Measurements from ENCODE around the gene TIPARP.
"Not testable (repeated sequence)": the region's sequence is repeated elsewhere in the genome, so short reads cannot be mapped to it uniquely, and the experiment has no call there.

The TIPARP gene

DNA sequence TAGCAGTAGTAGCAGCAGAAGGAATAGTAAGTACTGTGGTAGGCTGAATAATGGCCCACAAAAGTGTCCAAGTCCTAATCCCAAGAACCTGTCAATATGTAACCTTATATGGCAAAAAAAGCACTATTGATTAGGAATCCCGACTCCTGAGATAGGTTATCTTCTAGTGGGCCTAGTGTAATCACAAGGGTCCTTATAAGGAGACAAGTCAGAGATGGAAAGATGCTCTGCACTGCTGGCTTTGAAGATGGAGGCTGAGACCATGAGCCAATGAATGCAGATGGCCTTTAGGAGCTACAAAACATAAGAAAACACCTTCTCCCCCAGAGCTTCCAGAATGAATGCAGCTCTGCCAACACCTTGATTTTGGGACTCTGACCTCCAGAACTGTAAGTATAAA lies 36.0 kb downstream of the TIPARP start:
- no peak for DNase-seq (ENCODE audit: low read depth in 2 of 2)

DNA sequence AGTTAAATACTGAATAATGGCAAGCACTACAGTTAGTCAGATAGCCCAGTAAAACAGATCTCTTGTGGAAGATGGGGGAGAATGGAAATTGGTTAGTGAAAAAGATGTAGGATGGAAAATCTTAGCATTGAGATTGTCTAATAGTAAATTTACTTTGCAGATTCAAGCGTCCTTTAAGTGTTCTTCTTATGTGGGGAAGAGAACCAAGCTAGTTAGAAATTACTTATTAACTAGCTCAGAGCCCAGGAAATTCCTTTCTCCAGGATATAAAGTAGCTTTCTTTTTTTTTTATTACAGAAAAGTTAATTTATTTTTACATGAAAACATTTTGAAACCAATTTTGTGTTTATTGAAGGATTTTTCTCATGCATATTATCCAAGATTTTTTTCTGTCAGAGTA lies 36.7 kb downstream of the TIPARP start:
- DNase-seq (ENCODE audit: low read depth in 2 of 2) = no peak

DNA sequence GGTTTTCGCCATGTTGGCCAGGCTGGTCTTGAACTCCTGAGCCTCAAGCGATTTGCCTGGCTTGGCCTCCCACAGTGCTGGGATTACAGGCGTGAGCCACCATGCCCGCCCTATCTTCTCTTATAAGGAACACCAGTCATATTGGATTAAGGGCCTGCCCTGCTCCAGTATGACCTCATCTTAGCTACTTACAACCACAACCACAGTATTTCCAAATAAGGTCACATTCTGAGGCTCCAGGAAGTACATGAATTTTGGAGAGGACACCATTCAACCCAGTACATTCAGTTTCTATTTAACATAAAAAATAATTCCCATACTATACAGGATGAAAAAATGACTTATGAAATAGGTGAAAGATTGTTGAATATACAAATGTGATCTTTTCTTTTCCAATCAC lies 37.6 kb downstream of the TIPARP start:
- DNase-seq (ENCODE audit: low read depth in 2 of 2) = not testable (repeated sequence)

GRCh38 chr3:156716105-156716862 lies 41.9 kb downstream of the TIPARP start:
- no peak for DNase-seq (ENCODE audit: low read depth in 2 of 2)

- DNase-seq (ENCODE audit: low read depth in 2 of 2) = no peak
These were observed 44.4 kb downstream of the TIPARP start for GRCh38 chr3:156718622-156719306.

DNA sequence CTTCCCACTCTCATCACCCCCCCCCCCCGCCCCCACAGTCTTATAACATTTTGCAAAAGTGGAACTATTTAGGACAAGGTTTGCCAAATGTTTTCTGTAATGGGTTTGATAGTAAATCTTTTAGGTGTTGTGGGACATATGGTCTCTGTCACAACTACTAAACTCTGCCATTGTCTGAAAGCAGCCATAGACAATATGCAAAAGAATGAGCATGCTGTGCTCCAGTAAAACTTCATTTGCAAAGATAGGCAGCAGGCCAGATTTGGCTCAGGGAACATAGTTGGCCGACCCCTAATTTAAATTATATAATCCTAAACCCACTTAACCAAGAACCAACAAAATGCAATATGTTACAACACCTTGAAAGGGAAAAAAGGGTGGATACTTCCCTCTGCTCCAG lies 46.4 kb downstream of the TIPARP start:
- no peak for DNase-seq (ENCODE audit: low read depth in 2 of 2)

GRCh38 chr3:156721687-156722618 lies 47.6 kb downstream of the TIPARP start:
- no peak for DNase-seq (ENCODE audit: low read depth in 2 of 2)

- DNase-seq (ENCODE audit: low read depth in 2 of 2) = no peak
These were observed 48.8 kb downstream of the TIPARP start for GRCh38 chr3:156723182-156723619.

GRCh38 chr3:156725682-156726081 lies 51.3 kb downstream of the TIPARP start:
- no peak for DNase-seq (ENCODE audit: low read depth in 2 of 2)

DNA sequence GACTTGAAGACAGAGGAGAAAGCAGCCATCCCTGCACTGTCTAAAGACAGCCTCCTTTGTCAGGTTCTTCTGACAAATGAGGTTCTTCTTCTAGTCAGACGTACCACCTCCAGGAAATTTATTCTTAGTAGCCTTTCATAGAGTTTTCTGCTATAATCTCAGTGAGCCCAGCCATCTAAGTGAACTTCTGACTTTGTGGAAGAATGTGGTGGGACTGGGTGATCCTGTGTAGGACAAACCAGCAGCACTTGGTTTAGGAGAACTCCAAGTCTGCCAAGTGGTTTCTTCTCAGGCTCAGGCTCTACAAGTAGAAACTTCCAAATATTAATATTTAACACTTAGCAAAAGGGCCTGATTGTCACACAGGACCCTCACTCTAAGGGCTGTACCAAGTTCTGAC lies 52.1 kb downstream of the TIPARP start:
- DNase-seq (ENCODE audit: low read depth in 2 of 2) = no peak

GRCh38 chr3:156727519-156728205 lies 53.3 kb downstream of the TIPARP start:
- no peak for DNase-seq (ENCODE audit: low read depth in 2 of 2)

GRCh38 chr3:156728267-156728985 lies 54.0 kb downstream of the TIPARP start:
- DNase-seq (ENCODE audit: low read depth in 2 of 2) = no peak

- DNase-seq (ENCODE audit: low read depth in 2 of 2) = no peak
These were observed 55.2 kb downstream of the TIPARP start for GRCh38 chr3:156729460-156730179.

DNA sequence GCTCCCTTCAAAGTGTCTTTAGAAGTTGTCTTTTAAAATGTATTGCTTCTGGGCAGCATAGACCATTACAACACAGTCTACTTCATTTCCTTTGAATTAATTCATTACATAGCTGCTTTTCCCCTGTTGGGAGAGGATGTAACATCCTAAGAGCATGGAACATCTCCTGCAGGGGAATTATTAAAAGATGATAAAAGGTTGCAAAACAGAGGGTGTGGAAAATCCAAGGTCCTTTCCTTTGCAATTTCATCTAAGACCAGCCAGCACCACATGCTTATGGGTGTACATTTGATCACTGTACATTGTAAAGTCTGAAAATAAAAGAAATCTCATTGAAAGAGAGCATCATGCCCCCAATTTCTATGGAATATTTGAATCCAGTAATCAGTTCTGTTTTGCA lies 57.4 kb downstream of the TIPARP start:
- DNase-seq (ENCODE audit: low read depth in 2 of 2) = no peak

- DNase-seq (ENCODE audit: low read depth in 2 of 2) = no peak
These were observed 57.9 kb downstream of the TIPARP start for GRCh38 chr3:156732261-156732660.

DNA sequence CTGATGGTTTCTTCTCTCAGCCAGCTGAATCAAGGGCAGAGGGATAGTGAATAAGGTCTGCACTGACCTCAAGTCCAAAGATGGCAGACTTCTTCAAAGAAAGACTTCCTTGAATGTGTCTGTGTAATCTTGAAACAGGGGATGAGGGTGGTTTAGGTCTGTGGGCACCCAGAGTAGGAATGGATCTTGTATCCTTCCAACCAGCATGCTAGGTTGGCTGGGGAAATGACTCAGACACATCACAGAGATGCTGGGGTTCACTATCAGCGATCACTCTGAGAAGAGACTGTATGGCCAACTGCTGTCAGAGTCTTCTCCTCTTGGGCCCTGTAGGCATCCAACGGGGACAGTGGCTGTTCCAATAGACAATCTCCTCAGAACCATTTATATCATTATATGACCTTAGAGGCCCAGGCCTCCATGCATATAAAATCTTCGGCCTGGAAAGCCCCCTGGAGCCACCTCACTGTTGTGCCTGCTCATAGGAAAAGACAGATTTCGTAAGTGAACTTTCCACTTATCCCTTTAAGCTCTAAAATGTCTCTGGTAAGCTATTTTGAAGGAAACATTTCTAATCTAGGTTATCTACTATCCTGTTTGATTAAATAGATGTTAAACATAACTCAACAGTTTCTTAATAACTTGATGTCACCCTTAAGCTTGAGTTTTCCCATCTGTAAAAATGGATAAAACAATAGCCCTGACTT lies 58.5 kb downstream of the TIPARP start:
- no peak for DNase-seq (ENCODE audit: low read depth in 2 of 2)

DNA sequence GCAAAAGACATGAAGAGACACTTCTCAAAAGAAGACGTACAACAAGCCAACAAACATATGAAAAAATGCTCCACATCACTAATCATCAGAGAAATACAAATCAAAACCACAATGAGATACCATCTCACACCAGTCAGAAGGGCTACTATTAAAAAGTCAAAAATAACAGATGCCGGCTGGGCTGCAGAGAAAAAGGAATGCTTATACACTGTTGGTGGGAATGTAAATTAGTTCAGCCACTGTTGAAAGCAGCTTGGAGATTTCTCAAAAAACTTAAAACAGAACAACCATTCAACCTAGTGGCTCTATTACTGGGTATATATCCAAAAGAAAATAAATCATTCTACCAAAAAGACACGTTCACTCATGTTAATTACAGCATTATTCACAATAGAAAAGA lies 60.3 kb downstream of the TIPARP start:
- not testable (repeated sequence) for DNase-seq (ENCODE audit: low read depth in 2 of 2)

- no peak for DNase-seq (ENCODE audit: low read depth in 2 of 2)
These were observed 61.1 kb downstream of the TIPARP start for GRCh38 chr3:156735471-156735870.

- DNase-seq (ENCODE audit: low read depth in 2 of 2) = not testable (repeated sequence)
These were observed 62.7 kb downstream of the TIPARP start for GRCh38 chr3:156737049-156737448.

DNA sequence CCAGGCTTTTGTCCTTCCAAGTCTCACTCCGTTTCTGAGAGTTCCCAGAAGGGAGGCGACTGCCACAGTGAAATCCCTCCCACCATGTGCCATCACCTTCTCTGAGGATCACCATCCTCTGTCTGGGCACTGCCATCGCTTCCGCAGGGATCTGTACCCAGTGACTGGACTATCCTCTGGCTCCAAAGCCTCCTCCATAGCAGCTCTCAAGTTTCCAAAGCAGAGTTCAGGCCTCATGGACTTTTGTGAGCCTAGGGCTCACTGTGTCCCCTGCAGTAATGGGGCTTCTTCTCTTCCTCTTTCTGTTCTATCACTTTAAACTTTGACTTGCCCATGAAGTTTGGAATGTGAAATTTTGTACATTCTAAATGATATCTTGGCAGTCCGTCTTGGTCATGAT lies 63.9 kb downstream of the TIPARP start:
- no peak for DNase-seq (ENCODE audit: low read depth in 2 of 2)
